GM18951 (cell line): ENCODE measurements around the gene MYOM3.

ENCODE experiments used
- POLR2A ChIP-seq: IDR thresholded peaks from 4 replicates; pipeline ENCODE4 v1.6.1; 2011; ENCODE audit warnings: mild to moderate bottlenecking; ENCODE audit not compliant: insufficient read length, insufficient read depth; ENCODE audit errors: extremely low read depth
- in situ Hi-C: fragments of 300-500 bp; cut with MboI; formaldehyde crosslinking; loops from one replicate; pipeline ENCODE4 v1.12.0; 2022; ENCODE audit warnings: low sequenced_read_pairs, mixed read lengths, inconsistent platforms; ENCODE audit not compliant: unreplicated experiment

MYOM3 gene

DNA sequence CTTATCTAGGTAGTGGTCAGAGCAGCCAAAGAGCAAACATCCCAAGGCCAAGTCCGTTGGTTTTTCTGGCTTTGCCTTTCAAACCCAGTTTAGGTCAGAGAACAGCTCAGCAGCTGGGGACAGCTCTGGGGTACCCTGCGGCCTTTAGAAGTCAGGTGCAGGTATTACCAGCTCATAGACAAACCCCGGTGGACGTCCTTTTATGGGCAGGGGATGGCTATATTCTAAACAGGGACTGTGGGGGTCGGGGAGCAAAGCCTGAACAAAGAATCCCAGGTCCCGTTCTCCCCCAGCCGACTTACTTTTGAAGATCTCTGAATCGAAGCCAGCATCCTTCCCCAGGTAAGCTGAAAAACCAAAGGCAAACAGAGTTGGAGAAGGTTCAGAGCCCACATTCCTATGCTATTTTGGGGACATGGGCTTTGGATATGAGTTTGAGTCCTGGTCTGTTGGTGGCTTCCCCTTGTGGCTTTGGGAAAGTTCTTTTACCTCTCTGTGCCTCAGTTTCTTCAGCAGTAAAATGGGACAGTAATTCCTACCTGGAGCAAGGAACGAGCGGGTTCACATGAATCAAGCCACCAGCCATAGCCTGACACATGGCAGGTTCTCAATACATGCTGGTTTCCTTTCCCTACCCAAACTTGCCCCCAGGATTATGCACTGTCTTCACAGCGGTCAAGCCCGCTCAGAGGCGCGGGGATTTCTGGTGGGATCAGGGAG, 16.6 kb downstream of the MYOM3 start:
- in situ Hi-C loops = no loop called here
- no peak for TF ChIP-seq POLR2A

DNA sequence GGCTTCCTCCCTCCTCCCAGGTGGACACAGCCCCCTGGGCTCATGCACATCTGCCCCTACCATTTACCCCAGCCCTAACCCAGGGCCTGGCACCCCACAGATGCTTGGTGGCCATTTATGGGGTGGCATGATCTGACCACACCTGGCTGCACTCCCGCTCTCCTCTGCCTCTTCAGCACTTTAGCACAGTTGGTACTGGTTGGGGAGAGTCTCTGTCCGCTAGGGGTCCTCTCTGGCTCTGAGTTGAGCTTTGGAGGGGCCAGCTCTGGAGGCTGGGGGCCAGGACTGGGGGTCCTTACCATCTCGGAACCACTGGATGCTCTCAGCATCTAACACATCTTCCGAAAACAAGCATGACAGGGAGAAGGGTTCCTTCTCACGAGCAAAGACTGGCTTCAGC, 17.4 kb downstream of the MYOM3 start:
- in situ Hi-C loops = no loop called here

GRCh38 chr1:24093732-24094131, 18.2 kb downstream of the MYOM3 start:
- TF ChIP-seq POLR2A = no peak
- in situ Hi-C loops = no loop called here

More for the DNA sequence above, 17.4 kb downstream of the MYOM3 start:
- TF ChIP-seq POLR2A = no peak

- in situ Hi-C loops = no loop called here
- TF ChIP-seq POLR2A = no peak
Observed at GRCh38 chr1:24092979-24093378, 19.0 kb downstream of the MYOM3 start.

DNA sequence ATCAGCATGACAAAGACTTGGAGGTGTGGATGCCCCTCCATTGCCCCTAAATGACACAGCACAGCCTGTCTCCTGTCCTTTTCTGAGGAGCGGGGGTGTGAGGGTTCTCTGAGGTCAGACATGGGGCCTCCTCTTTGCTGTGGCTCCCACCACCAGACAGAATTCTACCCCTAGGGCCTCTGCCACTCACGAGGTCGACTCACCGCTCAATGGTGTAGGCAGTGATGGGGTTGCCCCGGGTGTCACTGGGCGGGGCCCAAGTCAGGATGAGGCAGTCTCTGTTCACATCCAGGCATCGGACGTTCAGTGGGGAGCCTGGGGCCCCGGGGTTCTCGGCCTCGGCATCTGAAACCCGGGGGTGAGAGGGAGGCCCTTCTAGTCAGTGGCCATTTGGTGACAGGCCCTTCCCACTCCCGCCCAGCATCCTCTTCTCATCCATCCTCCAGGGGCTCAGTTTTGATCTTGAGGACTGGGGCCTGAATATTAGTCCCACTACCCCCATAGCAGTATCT, 19.9 kb downstream of the MYOM3 start:
- TF ChIP-seq POLR2A = no peak
- in situ Hi-C loops = no loop called here

DNA sequence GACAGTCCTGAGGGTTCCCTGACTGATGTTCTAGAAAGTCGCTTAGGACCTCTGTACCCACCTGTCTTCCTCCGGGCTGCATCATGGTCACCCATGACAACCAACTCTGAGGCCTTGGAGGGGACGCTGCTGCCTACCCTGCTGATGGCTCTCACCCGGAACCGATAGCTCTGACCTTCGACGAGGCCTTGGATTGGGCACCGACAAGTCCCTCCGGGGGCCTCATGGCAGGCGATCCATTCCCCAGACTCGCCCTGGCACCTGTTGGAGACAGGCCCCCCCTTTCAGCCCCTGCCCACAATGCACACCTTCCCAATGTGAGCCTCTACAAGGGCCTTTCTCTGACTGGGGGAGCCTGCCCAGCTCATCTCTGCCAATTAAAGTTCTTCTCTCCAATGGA, 21.2 kb downstream of the MYOM3 start:
- no peak for TF ChIP-seq POLR2A
- in situ Hi-C loops = no loop called here

DNA sequence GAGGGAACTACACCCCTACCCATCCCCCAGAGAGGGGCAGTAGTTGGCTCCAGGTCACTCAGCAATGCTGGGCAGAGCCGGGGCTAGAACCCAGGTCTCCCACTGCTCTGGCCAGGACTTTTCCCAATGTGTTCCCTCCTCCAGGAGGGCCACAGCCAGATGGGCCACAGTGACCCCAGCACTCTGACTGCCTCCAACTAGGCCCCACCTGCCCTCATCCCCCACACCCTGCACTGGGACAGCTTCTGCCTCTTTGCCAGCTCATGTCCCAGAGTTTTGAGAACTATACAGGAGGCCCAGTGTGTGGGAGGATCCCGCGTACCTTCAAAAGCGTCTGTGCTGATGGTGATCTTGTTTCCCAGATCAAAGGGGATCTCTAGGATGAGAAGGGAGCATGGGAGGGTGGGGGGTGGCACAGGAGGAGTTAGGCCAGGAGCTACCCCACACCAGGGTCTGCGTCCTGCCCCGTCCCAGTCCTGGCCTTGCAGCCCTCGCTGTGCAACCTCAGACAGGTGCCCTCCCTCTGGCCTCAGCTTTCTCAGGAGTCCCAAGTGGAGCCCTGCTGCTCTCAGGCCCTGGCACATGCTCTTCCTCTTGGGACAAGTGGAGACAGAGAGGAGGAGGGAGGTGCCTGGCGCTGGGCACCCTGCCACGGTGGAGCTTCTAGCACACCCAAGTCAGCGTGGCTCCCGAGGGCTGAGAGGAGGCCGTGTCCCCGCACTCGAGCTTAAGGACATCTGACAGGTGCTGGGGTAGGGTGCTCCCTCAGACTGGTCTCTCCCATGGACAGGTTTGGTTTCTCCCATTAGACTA, 22.0 kb downstream of the MYOM3 start:
- no peak for TF ChIP-seq POLR2A
- in situ Hi-C loops = no loop called here

DNA sequence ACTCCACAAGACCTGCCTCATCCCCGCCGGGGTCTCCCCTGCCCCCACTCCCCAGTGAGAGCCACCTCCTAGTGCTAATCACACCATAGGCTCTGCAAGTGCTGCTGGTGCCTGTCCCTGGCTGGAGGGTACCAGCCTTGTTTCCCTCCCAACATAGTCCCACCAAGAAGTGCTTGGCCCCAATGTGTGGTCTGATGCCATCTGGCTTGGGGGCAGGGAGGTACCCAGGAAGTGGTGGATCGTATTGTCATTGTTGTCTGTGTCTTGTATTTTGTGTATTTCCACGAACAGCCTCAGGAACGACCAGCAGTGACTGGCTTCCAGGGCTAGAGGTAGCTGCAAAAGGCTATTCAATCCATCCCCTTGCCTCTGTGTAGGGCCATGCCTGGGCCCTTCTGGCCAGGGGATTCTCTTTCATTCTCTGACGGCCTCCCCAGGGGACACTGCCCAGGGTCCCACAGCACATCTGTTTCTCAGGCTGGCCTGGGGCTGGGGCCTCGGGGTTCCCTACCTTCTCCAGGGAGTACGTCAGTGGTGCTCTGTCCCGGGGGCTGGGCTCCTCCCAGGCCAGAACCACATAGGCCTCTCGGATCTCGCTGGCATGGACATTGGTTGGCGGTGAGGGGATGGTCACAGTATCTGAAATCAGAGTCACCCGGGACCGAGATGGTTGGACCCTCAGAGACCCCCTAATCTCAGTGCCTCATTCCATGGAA, 22.8 kb downstream of the MYOM3 start:
- in situ Hi-C loops = no loop called here
- no peak for TF ChIP-seq POLR2A

DNA sequence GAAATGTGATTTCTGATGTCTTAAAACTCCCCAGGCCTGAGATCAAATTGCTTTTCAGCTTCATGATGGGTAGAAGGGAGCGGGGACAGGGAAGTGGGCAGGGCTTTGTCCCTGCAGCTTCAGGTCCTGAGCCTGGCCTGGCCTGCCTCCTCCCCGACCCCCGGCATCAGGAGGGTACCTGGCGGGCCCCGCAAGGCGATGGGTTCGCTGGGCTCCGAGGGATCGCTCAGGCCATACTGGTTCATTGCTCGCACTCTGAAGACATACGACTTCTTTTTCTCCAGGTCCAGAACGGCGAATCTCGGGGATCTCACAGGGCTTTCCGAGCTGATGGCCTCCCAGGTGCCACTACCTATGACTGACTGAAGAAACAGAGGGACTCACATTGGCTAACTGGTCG, 25.5 kb downstream of the MYOM3 start:
- no peak for TF ChIP-seq POLR2A
- in situ Hi-C loops = no loop called here

DNA sequence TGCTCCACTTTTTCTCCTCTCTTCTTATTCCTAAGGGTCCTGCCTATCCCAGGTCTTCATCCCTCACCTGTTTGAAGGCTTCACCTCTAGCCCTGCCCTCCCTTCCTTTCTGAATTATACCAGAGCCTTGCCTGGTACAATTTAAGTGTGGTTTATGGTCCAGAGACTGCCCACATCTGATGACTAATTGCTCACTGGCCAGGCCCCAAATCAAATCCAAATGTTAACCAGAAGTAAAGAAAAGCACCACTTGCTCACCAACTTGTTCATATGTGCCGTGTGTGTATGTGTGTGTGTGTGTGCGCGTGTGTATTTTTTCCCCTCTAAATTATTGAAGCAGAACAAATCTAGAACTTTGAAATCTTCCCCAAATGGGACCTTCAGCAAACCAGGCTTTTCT, 26.4 kb downstream of the MYOM3 start:
- no peak for TF ChIP-seq POLR2A

GRCh38 chr1:24085007-24085406, 26.9 kb downstream of the MYOM3 start:
- in situ Hi-C loops = no loop called here
- no peak for TF ChIP-seq POLR2A

More for the DNA sequence above, 26.4 kb downstream of the MYOM3 start:
- in situ Hi-C loops = no loop called here

DNA sequence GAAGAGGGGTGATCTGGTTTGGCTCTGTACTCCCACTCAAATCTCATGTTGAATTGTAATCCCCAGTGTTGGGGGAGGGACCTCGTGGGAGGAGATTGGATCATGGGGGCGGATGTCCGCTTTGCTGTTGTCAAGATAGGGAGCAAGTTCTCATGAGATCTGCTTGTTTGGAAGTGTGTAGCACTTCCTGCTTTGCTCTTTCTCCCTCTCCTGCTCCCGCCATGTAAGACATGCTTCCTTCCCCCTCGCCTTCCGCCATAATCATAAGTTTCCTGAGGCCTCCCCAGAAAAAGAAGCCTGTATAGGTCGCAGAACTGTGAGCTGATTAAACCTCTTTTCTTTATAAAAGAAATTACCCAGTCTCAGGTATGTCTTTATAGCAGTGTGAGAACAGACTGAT, 27.9 kb downstream of the MYOM3 start:
- in situ Hi-C loops = no loop called here
- TF ChIP-seq POLR2A = no peak

DNA sequence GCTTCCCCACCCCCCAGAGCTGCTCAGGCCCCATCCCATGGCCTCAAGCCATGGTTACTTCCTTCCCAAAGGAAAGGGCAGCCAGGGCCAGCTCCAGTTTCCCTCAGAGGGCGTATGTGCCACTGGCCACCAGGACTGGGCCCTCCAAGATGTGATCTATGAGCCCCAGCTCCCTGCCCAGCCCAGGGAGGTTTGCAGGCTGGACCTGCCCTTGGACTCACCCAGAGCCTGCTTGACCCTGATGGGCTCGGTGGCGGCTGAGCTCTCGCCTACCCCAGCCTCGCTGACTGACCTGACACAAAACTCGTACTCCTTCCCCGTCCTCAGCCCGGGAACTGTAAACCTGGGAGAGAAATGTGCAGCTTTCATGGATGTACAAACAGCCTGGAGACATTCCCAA, 29.6 kb downstream of the MYOM3 start:
- TF ChIP-seq POLR2A = no peak
- in situ Hi-C loops = no loop called here
